ENCODE results near the gene STAT3.

DNA sequence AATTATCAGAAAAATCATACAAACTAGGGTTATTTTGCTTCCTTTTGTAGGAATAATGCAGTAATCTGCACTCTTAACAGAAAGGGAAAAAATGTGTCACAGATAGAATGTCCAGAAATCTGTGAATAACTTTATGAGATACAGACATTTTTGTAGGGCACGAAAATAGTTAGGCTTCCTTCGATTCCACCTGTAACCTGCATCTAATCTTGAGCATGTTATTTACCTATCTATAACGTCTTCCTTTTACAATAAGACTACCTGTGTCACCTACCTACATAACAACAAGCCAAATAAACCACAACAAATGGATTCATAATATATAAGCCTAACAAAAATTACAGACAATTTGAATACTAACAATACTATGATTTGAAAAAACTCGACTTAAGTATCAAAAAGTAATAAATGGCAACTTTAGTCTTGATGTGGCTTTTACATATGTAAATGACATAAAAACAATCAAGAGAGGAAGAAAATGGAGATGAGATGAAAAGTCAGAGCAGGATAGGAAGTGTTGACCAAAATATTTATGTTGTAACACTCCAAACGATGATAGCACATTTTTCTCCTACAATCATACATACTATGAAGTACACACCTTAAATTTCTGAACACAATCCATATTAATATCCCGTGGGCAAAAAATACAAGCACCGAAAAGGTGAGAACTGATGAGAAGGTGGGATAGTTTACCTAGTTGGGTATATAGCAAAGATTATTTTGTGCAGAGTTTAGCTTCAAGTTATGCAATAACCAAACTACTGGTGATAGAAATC, 114.6 kb downstream of the STAT3 start:
- TF ChIP-seq CTCF (IDR thresholded peaks at IDR 0.05) (no peak), EZH2 (IDR thresholded peaks at IDR 0.05; ENCODE audit: borderline replicate concordance, insufficient read depth, low read depth, low read length, poor library complexity, severe bottlenecking) (no peak)

Measured in B cell (primary cell).